Endothelial cell of umbilical vein (primary cell): Measurements from ENCODE around the gene PTER. TPM values are rescaled to one million over a fixed set of nuclear protein-coding genes. Genes with fewer than 3 reads are reported as not detected.

ENCODE experiments used
- BruUV-seq: library from RNA; stranded (reverse); fragments of 400-500 nt; replicated peaks from 2 replicates; lab custom pipeline; 2021; lab: Mats Ljungman, UMichigan
- CTCF ChIA-PET: fragments of 300-600, 350-600 bp; sonication (Branson Sonifier 250); formaldehyde crosslinking; loops from one replicate; lab custom pipeline; 2021; ENCODE audit warnings: antibody characterized with exemption, inconsistent platforms; lab: Charles Lee
- POLR2A ChIA-PET: fragments of 300-600, 350-600 bp; sonication (Branson Sonifier 250); formaldehyde crosslinking; loops from one replicate; lab custom pipeline; 2021; ENCODE audit warnings: antibody characterized with exemption, inconsistent platforms; lab: Charles Lee
- DNase-seq: peaks from one replicate; pipeline ENCODE4 v3.0.0-alpha.2; 2011; ENCODE audit warnings: low read depth, low spot score
- FAIRE-seq: peaks from 2 replicates; lab custom pipeline; 2011; peaks lifted over from hg19 to GRCh38; lab: Jason Lieb, UNC
- H2AFZ ChIP-seq: 2 replicates; pipeline ENCODE4 v1.6.0; 2012; ENCODE audit warnings: low read depth, low read length, control low read depth, inconsistent platforms
- H3K27ac ChIP-seq: 2 replicates; pipeline ENCODE4 v1.5.1; 2011; ENCODE audit warnings: low read depth, mild to moderate bottlenecking, control low read depth, low read length, moderate library complexity; ENCODE audit not compliant: insufficient read depth
- H3K27me3 ChIP-seq, 2 experiments: 2 replicates each; pipeline versions ENCODE4 v1.6.0 to v1.6.1; 2011; ENCODE audit warnings: low read length in 2 of 2, mixed read lengths in 1 of 2; ENCODE audit not compliant: control insufficient read depth in 2 of 2, insufficient read depth in 2 of 2
- H3K36me3 ChIP-seq, 2 experiments: 2 replicates in 1 of 2; 3 replicates in 1 of 2; pipeline ENCODE4 v1.5.1; 2011; ENCODE audit warnings: low read length in 2 of 2, mild to moderate bottlenecking in 1 of 2, moderate library complexity in 1 of 2; ENCODE audit not compliant: control insufficient read depth in 2 of 2, insufficient read depth in 2 of 2; ENCODE audit errors: extremely low read depth in 1 of 2
- H3K4me1 ChIP-seq: 3 replicates; pipeline ENCODE4 v1.5.1; 2011; ENCODE audit warnings: mild to moderate bottlenecking, low read length; ENCODE audit not compliant: control insufficient read depth, insufficient read depth; ENCODE audit errors: extremely low read depth
- H3K4me2 ChIP-seq: 2 replicates; pipeline ENCODE4 v1.6.1; 2011; ENCODE audit warnings: low read length, control low read depth, mixed read lengths; ENCODE audit not compliant: insufficient read depth
- H3K4me3 ChIP-seq, 3 experiments: fragments of 200-600 bp in 1 of 3; sonication (generic), shearing (Covaris generic) in 1 of 3; replicated peaks in 1 of 3; 2 replicates each; pipeline ENCODE4 v1.5.1; 2011 to 2016; ENCODE audit warnings: control low read depth in 3 of 3, low read length in 3 of 3, mild to moderate bottlenecking in 2 of 3, inconsistent platforms in 1 of 3, low read depth in 1 of 3, moderate library complexity in 1 of 3; ENCODE audit not compliant: insufficient read depth in 1 of 3
- H3K79me2 ChIP-seq: 2 replicates; pipeline ENCODE4 v1.6.0; 2012; ENCODE audit warnings: low read length, inconsistent platforms; ENCODE audit not compliant: control insufficient read depth, insufficient read depth
- H3K9ac ChIP-seq: replicated peaks from 2 replicates; pipeline ENCODE3; 2011; ENCODE audit warnings: low read length, control low read depth; ENCODE audit not compliant: insufficient read depth; ENCODE audit errors: extremely low read depth
- H3K9me1 ChIP-seq: replicated peaks from 3 replicates; pipeline ENCODE4 v1.6.0; 2011; ENCODE audit warnings: mild to moderate bottlenecking, low read length; ENCODE audit not compliant: control insufficient read depth, insufficient read depth; ENCODE audit errors: extremely low read depth
- H3K9me3 ChIP-seq: replicated peaks from 2 replicates; pipeline ENCODE4 v1.5.1; 2012; ENCODE audit warnings: low read length, inconsistent platforms; ENCODE audit not compliant: control insufficient read depth, insufficient read depth
- H4K20me1 ChIP-seq: replicated peaks from 2 replicates; pipeline ENCODE3; 2011; ENCODE audit warnings: mild to moderate bottlenecking, low read length; ENCODE audit not compliant: control insufficient read depth, insufficient read depth; ENCODE audit errors: extremely low read depth
- CTCF ChIP-seq, 2 donors: IDR thresholded peaks; 1 replicate in 1 of 2; 2 replicates in 1 of 2; pipeline ENCODE4 v1.5.1; 2011; ENCODE audit warnings: low read length in 2 of 2, mild to moderate bottlenecking in 2 of 2, moderate library complexity in 2 of 2, control low read depth in 1 of 2, inconsistent platforms in 1 of 2, low read depth in 1 of 2; ENCODE audit not compliant: insufficient read depth in 1 of 2; ENCODE audit errors: extremely low read depth in 1 of 2
- FOS ChIP-seq: IDR thresholded peaks from 2 replicates; pipeline ENCODE4 v1.6.1; 2011; ENCODE audit warnings: mild to moderate bottlenecking, low read length, moderate library complexity, borderline replicate concordance; ENCODE audit not compliant: insufficient read depth
- GATA2 ChIP-seq: IDR thresholded peaks from 2 replicates; pipeline ENCODE4 v1.7.0; 2011; ENCODE audit warnings: low read depth, mild to moderate bottlenecking, moderate library complexity, mixed read lengths, low read length; ENCODE audit not compliant: insufficient read length, insufficient read depth
- JUN ChIP-seq: IDR thresholded peaks from 2 replicates; pipeline ENCODE4 v1.6.1; 2011; ENCODE audit warnings: borderline replicate concordance, low read depth; ENCODE audit not compliant: insufficient read length, insufficient read depth
- dilution Hi-C: fragments of 300-500 bp; cut with MboI; formaldehyde crosslinking; loops from one replicate; pipeline ENCODE4 v1.15.0; 2019; ENCODE audit warnings: low sequenced_read_pairs; ENCODE audit not compliant: extremely low pct_ligation_motif_present
- intact Hi-C: fragments of 100-400 bp; cut with micrococcal nuclease; formaldehyde crosslinking; loops from one replicate; pipeline ENCODE4 v1.10.0; 2022
- polyA plus RNA-seq, 4 experiments: library from polyadenylated mRNA; depleted of rRNA in 3 of 4; stranded (reverse) in 3 of 4; unstranded in 1 of 4; fragments of >200 nt; gene quantifications; 2 replicates each; pipeline versions ENCODE4 v1.2.1 to v1.2.3, GENCODE V29; 2011 to 2012; ENCODE audit warnings: missing spikeins in 1 of 4
- total RNA-seq: library from RNA; stranded (reverse); gene quantifications from 2 replicates; pipeline ENCODE4 v1.2.3, GENCODE V29; 2021

Gene PTER
- total and polyA plus RNA-seq, 2 donors (not counting 3 experiments of a cell fraction or from before 2014, with no cell fraction given) = 1.6 to 4.6 TPM

- no peaks in the 10 kb centered on the region for H3K4me1 ChIP-seq
- H4K20me1 ChIP-seq = no peaks in the 10 kb centered on the region
- intact Hi-C loops (no loop called here), dilution Hi-C loops (no loop called here)
- H3K27me3 ChIP-seq = no peaks in the 10 kb centered on the region
- H3K4me3 ChIP-seq = no peak overlapping the region
- H3K79me2 ChIP-seq = no peaks in the 10 kb centered on the region
- DNase-seq (peak; percentile 32), FAIRE-seq (no peak)
- no peaks in the 10 kb centered on the region for H3K36me3 ChIP-seq
- H3K9ac ChIP-seq = no peak overlapping the region
- H3K27ac ChIP-seq = no peak overlapping the region
- BruUV-seq = no TSS peak
- no peak overlapping the region for H2AFZ ChIP-seq
- CTCF ChIA-PET = interaction anchor here (1.0 kb wide), 1 partner anchor 273 kb away, joined by 3 read pairs; no protein-coding TSS in a partner anchor
- H3K9me1 ChIP-seq = no peaks in the 10 kb centered on the region
- no peak for TF ChIP-seq CTCF (IDR thresholded peaks at IDR 0.05; ENCODE audit: extremely low read depth in 1 of 2, insufficient read depth in 1 of 2, low read depth in 1 of 2, low read length in 2 of 2)
- TF ChIP-seq FOS = peak; percentile 18
- no peak overlapping the region for H3K4me2 ChIP-seq
- no peaks in the 10 kb centered on the region for H3K9me3 ChIP-seq
- POLR2A ChIA-PET = no interaction called here
These were observed 68.4 kb downstream of the PTER start for GRCh38 chr10:16505161-16505560.

- BruUV-seq = no TSS peak
- FAIRE-seq = peak; percentile 60
These were observed 73.2 kb downstream of the PTER start for GRCh38 chr10:16509996-16510395.

More at GRCh38 chr10:16509996-16510395, 73.2 kb downstream of the PTER start:
- Histone ChIP-seq H3K9me1 (no peaks in the 10 kb centered on the region), H3K36me3 (no peaks in the 10 kb centered on the region), H3K4me1 (no peaks in the 10 kb centered on the region), H3K27me3 (peaks cover 0 to 2% of the 10 kb centered on the region in 2 experiments), H3K4me2 (no peak overlapping the region), H3K4me3 (no peak overlapping the region), H4K20me1 (no peaks in the 10 kb centered on the region), H2AFZ (no peak overlapping the region), H3K27ac (no peak overlapping the region), H3K79me2 (no peaks in the 10 kb centered on the region), H3K9me3 (no peaks in the 10 kb centered on the region), H3K9ac (no peak overlapping the region)
- ChIA-PET POLR2A (no interaction called here), CTCF (interaction anchor here (0.6 to 1.4 kb wide), 3 partner anchors 11 to 631 kb away, joined by 3 to 4 read pairs (median 3); no protein-coding TSS in a partner anchor)
- peak; percentile 3 for TF ChIP-seq JUN
- no peak for TF ChIP-seq GATA2
- intact Hi-C loops = no loop called here
- dilution Hi-C loops = no loop called here
- DNase-seq = no peak
